ENCODE measurements around the gene CCDC88C. TPM values are rescaled to one million over a fixed set of nuclear protein-coding genes. Genes with fewer than 3 reads are reported as not detected.

CCDC88C gene
- total RNA-seq, 1 experiment from 2014 or later: 29.8 TPM

DNA sequence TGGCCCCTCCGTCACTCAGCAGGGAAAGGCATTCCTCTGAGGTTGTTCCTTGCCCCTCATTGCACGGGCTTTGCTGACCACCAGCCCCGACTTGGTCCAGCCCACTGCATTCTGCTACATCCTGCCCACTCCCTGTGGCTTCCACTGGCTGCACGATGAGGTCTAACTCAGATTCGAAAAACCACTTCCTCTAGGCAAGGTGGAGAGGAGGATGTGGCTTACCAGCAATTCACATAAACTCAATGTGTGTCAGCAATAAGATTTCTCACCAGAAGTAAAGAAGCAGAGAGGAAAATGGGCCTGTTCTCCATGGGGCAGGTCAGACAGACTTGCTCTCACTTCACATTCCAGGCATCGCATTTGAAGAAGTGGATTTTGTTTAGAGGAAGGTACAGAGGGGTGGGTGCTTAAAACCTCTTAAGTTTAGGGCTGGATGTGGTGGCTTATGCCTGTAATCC lies 187.8 kb downstream of the CCDC88C start:
- Histone ChIP-seq H3K4me1 (no peaks in the 10 kb centered on the region), H3K27me3 (replicated peaks; ENCODE audit: control insufficient read depth, insufficient read depth, low read length) (no peaks in the 10 kb centered on the region), H3K4me3 (ENCODE audit: low read depth, low read length) (no peak overlapping the region), H3K9me3 (0 out of 2 replicates have a peak, but pooled peaks cover 6% of the 10 kb centered on the region), H3K36me3 (ENCODE audit: control insufficient read depth, insufficient read depth, low read length) (no peaks in the 10 kb centered on the region)
- no peaks in the 10 kb centered on the region for H3K4me1 Mint-ChIP-seq (ENCODE audit: low read depth, unreplicated experiment)
- H3K36me3 Mint-ChIP-seq (ENCODE audit: insufficient read depth, unreplicated experiment): no peaks in the 10 kb centered on the region
- no peak overlapping the region for H3K4me3 Mint-ChIP-seq (ENCODE audit: unreplicated experiment)
- DNase-seq: no peak
- CTCF ChIA-PET: no interaction called here
- POLR2A ChIA-PET: no interaction called here
- no peaks in the 10 kb centered on the region for H3K9me3 Mint-ChIP-seq (ENCODE audit: unreplicated experiment)
- TF ChIP-seq, protein P1, sequence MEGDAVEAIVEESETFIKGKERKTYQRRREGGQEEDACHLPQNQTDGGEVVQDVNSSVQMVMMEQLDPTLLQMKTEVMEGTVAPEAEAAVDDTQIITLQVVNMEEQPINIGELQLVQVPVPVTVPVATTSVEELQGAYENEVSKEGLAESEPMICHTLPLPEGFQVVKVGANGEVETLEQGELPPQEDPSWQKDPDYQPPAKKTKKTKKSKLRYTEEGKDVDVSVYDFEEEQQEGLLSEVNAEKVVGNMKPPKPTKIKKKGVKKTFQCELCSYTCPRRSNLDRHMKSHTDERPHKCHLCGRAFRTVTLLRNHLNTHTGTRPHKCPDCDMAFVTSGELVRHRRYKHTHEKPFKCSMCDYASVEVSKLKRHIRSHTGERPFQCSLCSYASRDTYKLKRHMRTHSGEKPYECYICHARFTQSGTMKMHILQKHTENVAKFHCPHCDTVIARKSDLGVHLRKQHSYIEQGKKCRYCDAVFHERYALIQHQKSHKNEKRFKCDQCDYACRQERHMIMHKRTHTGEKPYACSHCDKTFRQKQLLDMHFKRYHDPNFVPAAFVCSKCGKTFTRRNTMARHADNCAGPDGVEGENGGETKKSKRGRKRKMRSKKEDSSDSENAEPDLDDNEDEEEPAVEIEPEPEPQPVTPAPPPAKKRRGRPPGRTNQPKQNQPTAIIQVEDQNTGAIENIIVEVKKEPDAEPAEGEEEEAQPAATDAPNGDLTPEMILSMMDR (IDR thresholded peaks at IDR 0.05; ENCODE audit: insufficient read depth in 1 of 2, low read depth in 1 of 2, low read length in 1 of 2, severe bottlenecking in 1 of 2, unreplicated experiment in 1 of 2): no peak
- no TSS peak for BruUV-seq (replicated peaks)
- H3K27me3 Mint-ChIP-seq (ENCODE audit: insufficient read depth, unreplicated experiment): no peaks in the 10 kb centered on the region
- intact Hi-C loops (cut with micrococcal nuclease; ENCODE audit: unreplicated experiment): no loop called here
- no peak overlapping the region for H3K27ac Mint-ChIP-seq (ENCODE audit: unreplicated experiment)

DNA sequence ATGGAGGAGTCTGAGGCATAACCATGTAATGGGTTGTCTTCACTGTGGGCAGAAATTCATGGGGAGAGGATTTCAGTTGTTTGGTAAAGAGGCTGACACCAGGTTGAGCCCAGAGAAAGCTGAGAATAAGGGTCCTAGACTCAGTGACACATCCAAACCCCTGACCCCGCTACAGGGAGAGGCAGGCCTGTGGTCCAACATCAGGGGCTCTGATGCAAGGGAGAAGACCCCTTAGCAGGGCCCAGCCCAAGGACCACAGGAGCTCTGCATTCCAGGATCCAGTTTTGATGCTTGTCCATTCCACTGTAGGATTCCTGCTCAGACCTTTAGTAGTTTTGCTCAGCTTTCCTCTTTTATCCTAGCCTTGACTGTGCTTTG lies 188.6 kb downstream of the CCDC88C start:
- no TSS peak for BruUV-seq (replicated peaks)
- no peak overlapping the region for H3K4me3 Mint-ChIP-seq (ENCODE audit: unreplicated experiment)
- Histone ChIP-seq H3K4me1 (no peaks in the 10 kb centered on the region), H3K9me3 (0 out of 2 replicates have a peak, but pooled peaks cover 6% of the 10 kb centered on the region), H3K27me3 (replicated peaks; ENCODE audit: control insufficient read depth, insufficient read depth, low read length) (no peaks in the 10 kb centered on the region), H3K36me3 (ENCODE audit: control insufficient read depth, insufficient read depth, low read length) (no peaks in the 10 kb centered on the region), H3K4me3 (ENCODE audit: low read depth, low read length) (no peak overlapping the region)
- H3K27ac Mint-ChIP-seq (ENCODE audit: unreplicated experiment): no peak overlapping the region
- no peaks in the 10 kb centered on the region for H3K27me3 Mint-ChIP-seq (ENCODE audit: insufficient read depth, unreplicated experiment)
- H3K4me1 Mint-ChIP-seq (ENCODE audit: low read depth, unreplicated experiment): no peaks in the 10 kb centered on the region
- H3K36me3 Mint-ChIP-seq (ENCODE audit: insufficient read depth, unreplicated experiment): no peaks in the 10 kb centered on the region
- DNase-seq: no peak
- no peaks in the 10 kb centered on the region for H3K9me3 Mint-ChIP-seq (ENCODE audit: unreplicated experiment)
- POLR2A ChIA-PET: no interaction called here
- TF ChIP-seq, protein P1 (IDR thresholded peaks at IDR 0.05; ENCODE audit: insufficient read depth in 1 of 2, low read depth in 1 of 2, low read length in 1 of 2, severe bottlenecking in 1 of 2, unreplicated experiment in 1 of 2): no peak
- intact Hi-C loops (cut with micrococcal nuclease; ENCODE audit: unreplicated experiment): no loop called here
- CTCF ChIA-PET: no interaction called here

DNA sequence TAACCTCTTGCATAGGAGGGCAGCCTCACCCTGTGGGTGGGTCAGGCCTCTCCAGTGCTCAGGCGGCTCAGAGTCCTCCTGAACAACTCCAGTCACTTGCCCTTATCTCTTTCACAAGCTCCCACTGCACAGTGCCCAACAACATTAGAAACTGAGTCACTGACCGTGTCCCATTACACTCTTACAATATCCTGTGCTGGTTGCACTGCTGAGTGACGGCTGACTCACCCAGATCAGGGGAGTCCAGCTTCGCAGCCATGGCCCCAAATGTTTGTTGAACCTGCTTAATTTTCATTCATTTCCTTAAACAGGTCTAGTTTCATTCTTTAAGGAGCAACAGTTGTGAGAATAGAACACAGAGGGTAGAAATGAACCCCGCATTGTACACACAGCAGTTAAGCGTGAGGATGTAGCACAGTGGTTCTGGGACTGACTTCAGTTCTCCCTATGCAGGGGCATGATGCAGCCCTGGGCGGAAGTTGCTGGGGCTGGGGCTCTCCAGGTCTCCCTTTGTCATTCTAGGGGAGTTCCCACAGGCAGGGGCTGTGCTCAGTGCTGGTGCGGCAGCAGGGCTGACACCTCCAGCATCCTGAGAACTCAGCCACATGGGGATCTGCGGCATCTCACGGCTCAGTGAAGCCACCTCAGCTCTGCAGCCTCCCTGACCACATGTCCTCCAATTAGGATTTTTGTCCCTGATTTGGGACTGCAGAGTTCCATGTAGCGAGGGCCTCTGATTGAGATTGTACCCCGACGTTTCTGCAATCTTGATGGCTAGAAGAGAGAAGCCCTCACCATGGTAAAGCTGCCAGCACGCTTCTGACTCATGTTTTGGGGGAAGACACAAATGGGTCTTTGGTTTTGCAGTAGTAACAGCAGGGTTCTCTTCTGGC lies 189.3 kb downstream of the CCDC88C start:
- no peaks in the 10 kb centered on the region for H3K36me3 Mint-ChIP-seq (ENCODE audit: insufficient read depth, unreplicated experiment)
- no peak for DNase-seq
- Histone ChIP-seq H3K4me3 (ENCODE audit: low read depth, low read length) (no peak overlapping the region), H3K27me3 (replicated peaks; ENCODE audit: control insufficient read depth, insufficient read depth, low read length) (no peaks in the 10 kb centered on the region), H3K9me3 (0 out of 2 replicates have a peak, but pooled peaks cover 6% of the 10 kb centered on the region), H3K36me3 (ENCODE audit: control insufficient read depth, insufficient read depth, low read length) (no peaks in the 10 kb centered on the region), H3K4me1 (no peaks in the 10 kb centered on the region)
- H3K27ac Mint-ChIP-seq (ENCODE audit: unreplicated experiment): no peak overlapping the region
- POLR2A ChIA-PET: no interaction called here
- no peaks in the 10 kb centered on the region for H3K4me1 Mint-ChIP-seq (ENCODE audit: low read depth, unreplicated experiment)
- no peaks in the 10 kb centered on the region for H3K27me3 Mint-ChIP-seq (ENCODE audit: insufficient read depth, unreplicated experiment)
- H3K9me3 Mint-ChIP-seq (ENCODE audit: unreplicated experiment): no peaks in the 10 kb centered on the region
- TF ChIP-seq, protein P1 (IDR thresholded peaks at IDR 0.05; ENCODE audit: insufficient read depth in 1 of 2, low read depth in 1 of 2, low read length in 1 of 2, severe bottlenecking in 1 of 2, unreplicated experiment in 1 of 2): no peak
- no peak overlapping the region for H3K4me3 Mint-ChIP-seq (ENCODE audit: unreplicated experiment)
- CTCF ChIA-PET: no interaction called here
- intact Hi-C loops (cut with micrococcal nuclease; ENCODE audit: unreplicated experiment): no loop called here
- no TSS peak for BruUV-seq (replicated peaks)
